GM19452 (cell line): ENCODE measurements around the gene RHBDD3.

ENCODE experiments used
- ATAC-seq: cut with Tn5 transposase; IDR thresholded peaks from one replicate; pipeline ENCODE4 v1.9.1; 2021; ENCODE audit not compliant: unreplicated experiment

The RHBDD3 gene

DNA sequence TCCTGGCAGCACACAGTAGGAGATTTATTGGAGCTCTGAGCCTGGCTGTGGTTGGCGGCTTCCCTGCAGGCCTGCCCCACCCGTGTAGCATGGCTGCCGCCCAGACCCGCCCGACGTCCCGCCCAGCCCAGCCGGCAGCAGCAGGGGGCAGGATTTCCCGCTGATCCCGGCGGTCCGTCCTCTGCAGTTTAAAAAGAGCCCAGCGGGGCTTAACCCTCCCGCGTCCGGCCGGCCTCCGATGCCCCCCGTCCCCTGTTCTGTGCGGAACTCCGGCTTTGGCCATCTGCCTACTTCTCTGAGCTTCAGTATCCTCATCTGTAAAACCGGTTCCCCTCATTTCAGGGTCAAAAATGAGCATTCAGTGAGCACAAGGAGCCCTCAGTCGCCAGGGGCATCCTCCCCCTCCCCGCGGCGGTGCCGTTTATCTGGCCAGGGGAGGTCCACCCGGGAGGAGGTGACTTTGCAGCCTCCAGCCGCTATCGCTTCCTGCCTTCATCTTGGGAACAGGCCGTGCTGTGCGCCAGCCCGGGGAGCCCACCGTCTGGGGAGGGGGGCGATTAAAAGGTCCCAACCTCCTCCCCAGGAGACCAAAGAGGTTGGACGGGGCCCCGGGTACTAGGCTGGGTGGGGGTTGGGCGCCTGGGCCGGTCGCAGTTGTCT lies 38.5 kb upstream of the RHBDD3 start, which contains the start of gene GAS2L1:
GAS2L1 (plus strand) TSS at position 476 of the 660 bp plus-strand sequence. CDS start 1,456 bp downstream, outside the sequence.
- no peak for ATAC-seq

DNA sequence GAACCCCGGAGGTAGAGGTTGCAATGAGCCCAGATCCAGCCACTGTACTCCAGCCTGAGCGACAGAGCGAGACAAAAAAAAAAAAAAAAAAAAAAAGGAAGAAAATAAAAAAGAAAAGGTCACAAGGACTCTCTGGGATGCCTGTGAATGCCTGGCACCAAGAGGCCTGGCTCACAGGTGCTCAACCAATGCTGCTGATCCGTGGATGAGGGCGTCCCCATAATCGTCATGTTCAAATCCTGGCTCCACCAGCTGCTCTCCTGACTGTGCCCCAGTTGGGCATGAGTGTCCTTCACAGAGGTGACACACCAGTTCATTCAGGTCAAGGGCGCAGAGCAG lies 38.0 kb upstream of the RHBDD3 start:
- no peak for ATAC-seq

DNA sequence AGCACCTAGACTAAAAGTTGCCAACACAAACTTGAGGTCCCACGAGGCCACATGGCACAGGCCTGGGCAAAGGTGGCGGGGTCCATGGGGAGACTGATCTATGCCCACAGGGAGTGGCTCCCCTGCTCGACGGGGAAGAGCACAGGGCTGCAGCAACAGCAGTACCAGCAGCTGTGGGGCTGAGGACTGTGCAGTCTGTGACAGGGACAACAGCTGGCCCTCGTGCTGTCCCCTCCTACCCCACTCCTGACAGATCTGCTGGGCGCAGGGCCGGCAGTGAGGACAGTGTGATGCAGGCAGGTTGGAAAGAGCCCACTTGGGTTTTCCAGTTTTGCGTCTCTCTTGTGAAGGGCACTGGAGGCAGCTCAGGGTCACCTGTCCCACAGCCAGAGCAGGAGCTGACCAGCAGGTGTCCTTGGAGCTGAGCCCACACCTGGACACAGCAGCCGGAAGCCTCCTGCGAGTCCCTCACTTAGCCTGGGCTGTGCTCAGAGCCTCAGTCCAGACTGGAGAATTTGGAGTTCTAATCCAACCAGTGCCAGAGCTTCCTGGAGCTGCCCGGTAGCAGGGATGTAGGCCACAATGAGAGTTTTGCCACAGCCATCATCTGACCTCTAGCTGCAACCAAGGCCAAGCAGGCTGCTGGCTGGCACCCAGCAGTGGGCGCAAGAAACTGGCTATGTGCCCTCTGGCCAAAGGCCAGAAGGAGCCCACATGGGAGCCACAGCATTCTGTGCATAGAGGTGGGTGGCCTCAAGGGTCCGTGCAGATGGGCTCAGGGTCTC lies 35.1 kb upstream of the RHBDD3 start:
- ATAC-seq, result no peak

DNA sequence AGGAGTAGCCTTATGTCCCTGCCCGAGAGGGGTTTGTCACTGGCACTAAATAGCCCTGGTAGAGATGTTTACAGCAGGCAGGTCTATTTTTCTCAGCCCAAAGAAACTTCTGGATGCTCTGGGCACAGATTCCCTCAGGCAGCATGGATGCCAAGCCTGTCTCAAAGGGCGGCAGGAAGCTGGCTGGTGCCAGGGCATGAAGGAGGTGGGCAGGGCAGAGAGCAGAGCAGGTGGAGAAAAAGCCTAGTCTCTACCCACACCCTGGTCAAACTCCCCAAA lies 34.6 kb upstream of the RHBDD3 start:
- ATAC-seq, result no peak

DNA sequence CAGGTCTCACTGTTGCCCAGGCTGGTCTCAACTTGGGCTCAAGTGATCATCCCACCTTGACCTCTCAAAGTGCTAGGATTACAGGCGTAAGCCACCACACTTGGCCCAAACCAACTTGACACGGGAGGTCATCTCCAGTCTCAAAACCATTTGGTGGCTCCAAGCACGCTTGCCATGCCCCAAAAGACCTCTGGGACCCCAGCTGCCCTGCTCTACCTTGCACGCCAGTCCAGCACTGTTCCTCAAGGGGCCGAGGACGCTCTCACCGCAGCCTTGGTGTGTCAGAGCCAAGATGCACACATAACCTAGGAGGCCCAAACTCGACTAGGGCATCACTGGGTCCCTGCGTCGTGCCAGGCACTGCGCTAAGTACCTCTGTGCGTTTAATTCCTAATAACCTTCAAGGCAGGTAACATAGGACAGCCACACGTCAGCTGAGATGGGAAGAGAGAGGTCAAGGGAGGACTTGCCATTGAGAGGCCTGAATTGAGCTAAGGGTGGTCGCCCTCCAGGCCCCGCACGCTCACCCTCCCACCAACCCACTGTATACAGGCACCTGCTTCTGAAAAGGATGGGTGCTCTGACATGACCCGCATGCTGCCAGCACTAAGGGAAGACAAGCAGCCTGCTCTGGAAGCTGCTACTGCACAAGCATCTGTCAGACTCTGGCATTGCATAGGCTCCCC lies 34.1 kb upstream of the RHBDD3 start:
- no peak for ATAC-seq

DNA sequence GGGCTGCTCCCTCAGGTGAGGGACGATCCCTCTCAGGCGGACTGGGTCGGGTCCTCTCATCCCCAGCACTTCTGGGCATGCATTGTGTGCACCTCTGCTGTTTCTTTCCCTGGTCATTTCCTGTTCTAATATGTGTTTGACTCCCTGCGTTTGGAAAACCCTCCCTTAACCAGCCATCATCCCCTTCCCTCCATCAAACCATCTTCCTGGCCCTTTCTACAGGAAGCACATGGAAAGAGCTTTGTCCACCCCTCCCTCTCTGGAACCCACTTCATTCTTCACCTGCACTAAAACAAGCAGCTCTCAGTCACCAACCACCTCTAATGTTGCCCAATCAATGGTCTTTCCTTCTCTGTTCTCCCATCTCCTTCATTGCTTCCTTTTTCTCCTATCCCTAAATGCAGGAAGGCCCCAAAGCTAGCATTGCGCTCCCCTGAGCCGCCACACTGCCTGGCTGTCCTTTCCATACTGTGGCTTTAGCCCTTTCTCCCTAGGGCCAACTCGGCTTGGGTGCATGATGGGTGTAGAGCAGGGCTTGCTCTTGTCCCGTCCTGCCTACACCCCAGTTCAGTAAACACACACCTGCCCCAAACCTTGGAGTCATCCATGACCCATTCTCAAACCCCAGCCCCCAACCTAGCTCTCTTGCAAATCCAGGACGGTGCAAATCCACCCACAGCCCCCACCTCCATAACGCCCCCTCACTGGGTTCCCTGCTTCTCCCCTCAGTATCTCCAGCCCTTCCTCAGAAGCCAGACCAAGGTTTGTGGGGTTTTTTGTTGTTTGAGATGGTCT lies 33.2 kb upstream of the RHBDD3 start:
- ATAC-seq, result no peak

DNA sequence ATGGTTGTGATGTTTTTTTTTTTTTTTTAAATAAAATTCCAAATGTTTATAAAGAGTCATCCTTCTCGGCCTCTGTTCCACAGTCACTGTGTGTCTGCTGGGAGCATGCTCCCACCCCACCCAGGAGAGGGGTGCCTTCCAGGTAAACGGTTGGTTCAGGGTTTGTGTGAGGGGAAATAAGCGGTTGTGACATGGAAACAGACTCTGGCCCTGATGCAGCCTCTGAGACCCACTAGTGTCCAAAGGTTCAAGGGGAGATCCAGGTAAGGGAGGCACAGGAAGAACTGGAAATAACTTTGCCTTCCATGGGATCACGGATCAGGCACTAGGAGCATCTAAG lies 32.7 kb upstream of the RHBDD3 start:
- ATAC-seq, result no peak

DNA sequence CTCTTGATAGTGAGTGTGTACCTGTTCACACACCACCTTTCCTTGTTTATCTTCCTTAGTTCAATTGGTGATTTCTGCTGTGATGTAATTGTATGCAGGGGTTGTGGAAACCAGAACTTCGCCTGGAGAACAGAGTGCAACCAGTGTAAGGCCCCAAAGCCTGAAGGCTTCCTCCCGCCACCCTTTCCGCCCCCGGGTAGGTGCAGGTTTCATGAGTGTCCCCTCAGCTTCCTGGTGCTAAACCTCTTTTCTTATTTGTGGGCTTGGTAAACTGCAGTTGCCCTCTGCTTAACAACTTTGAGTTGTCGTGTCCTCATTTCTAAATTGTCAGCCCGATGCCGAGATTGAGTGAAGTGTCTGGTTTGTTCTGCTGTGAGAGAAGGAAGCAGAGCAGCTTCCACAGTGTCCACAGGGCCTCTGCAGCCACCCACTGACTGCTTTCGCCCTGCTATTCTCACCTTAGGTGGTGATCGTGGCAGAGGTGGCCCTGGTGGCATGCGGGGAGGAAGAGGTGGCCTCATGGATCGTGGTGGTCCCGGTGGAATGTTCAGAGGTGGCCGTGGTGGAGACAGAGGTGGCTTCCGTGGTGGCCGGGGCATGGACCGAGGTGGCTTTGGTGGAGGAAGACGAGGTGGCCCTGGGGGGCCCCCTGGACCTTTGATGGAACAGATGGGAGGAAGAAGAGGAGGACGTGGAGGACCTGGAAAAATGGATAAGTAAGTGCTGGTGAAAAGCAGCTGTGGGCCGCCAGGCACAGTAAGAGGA lies 31.5 kb upstream of the RHBDD3 start:
- no peak for ATAC-seq

DNA sequence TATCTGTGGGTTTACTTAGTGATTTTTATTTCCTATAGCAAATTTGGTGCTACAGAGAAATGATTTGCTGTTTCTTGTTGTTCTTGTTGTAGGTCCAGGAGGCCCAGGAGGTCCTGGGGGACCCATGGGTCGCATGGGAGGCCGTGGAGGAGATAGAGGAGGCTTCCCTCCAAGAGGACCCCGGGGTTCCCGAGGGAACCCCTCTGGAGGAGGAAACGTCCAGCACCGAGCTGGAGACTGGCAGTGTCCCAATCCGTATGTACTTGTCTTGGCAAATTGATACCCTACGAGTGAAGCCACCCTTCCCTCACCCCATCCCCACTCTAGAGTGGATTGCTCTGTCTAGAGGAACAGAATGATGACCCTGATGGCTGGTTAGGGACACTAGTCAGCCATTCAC lies 30.9 kb upstream of the RHBDD3 start:
- ATAC-seq, result no peak

DNA sequence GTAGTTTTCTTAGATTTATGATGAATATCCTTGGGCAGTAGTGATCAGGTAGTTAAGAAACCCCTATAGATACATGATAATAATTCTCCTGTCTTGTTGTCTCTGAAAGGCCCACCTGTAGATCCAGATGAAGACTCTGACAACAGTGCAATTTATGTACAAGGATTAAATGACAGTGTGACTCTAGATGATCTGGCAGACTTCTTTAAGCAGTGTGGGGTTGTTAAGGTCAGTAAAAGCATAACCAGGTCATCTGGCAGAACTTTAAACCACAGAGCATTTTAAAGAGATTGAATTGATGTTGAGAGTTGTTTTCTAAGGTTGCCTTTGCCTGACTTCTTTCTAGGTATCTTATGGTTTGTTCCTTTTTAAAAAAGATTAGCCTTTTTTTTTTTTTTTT lies 24.6 kb upstream of the RHBDD3 start:
- ATAC-seq, result no peak

DNA sequence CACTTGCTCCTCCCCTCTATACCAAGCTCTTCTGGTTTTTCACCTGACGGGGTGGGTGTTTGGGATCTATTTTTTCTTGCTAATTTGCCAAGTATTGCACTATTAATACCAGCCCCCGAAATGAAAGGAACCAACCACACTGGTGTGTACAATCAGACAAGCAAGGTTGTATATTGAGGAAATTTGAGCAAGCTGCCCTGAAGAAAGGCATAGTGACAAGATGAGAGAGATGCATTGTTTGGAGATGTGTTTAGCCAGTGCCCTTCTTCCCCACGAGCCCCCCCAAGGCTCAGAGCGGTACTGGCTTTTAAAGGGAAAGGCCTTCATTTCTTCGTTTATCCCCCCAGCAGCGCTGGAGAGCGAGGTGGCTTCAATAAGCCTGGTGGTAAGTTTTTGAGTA lies 23.4 kb upstream of the RHBDD3 start:
- ATAC-seq, result no peak

DNA sequence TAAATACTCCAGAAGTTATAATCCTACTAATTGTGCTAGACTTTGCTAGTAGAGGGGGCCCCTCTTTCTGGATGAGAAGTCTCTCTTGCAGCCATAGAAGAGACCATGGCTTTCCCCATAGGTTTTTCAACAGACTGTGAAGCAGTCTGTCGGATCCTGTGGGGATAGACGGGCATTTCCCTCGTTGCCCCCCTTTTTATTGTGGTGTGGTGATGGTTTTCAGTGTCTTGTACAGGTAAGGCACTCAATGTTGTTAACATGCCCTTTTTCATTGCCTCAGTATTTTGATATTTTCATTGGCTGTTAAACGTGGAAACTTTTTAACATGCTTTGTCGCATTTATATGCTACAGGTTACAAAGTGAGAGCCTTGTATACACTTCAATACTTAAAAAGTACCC lies 22.3 kb upstream of the RHBDD3 start:
- no peak for ATAC-seq

DNA sequence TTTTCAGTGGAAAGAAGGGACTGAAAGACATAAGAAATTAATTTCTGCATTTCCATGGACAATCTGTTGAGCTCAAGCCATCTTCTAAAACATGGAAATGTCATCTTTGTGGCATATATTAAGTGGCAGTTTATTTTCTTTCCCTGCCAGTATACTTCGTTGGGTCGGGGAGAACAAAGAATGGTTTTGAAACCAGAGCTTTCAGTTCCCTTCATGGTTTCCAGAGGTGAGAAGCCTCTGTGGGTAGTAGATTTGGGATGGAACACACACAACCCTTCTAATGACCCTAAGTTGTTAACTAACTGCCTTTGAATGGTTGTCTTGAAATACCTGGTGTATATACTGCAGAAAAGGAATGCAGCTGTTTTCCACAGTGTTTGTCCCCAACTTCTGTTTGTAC lies 21.1 kb upstream of the RHBDD3 start:
- ATAC-seq, result no peak

DNA sequence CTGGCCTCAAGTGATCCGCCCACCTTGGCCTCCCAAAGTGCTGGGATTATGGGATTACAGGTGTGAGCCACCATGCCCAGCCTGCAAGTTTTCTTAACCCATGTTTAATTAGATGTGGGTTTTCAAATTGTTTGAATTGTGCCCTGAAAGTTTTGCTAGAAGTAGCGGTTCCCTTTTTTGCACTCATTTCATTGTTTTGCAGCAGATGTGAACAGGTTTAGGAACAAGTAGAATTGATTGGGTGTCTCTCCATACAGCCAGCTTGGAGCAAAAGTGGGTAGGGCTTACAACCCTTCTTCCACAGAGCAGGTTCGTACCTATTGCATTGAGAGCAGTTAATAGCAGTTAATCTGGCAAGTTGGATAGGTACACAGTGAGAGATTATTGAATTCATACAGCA lies 16.4 kb upstream of the RHBDD3 start:
- no peak for ATAC-seq

DNA sequence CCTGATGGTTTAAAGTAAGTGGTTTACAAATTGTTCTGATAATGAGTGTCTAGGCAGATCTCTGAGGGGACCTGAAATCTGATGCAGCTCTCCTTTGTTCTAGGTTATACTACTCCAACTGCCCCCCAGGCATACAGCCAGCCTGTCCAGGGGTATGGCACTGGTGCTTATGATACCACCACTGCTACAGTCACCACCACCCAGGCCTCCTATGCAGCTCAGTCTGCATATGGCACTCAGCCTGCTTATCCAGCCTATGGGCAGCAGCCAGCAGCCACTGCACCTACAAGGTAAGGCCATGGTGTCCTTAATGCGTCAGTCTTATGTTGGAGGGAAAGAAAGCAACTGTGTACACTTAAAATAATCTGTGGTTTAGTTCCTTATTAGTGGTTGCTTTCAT lies 10.1 kb upstream of the RHBDD3 start:
- no peak for ATAC-seq

DNA sequence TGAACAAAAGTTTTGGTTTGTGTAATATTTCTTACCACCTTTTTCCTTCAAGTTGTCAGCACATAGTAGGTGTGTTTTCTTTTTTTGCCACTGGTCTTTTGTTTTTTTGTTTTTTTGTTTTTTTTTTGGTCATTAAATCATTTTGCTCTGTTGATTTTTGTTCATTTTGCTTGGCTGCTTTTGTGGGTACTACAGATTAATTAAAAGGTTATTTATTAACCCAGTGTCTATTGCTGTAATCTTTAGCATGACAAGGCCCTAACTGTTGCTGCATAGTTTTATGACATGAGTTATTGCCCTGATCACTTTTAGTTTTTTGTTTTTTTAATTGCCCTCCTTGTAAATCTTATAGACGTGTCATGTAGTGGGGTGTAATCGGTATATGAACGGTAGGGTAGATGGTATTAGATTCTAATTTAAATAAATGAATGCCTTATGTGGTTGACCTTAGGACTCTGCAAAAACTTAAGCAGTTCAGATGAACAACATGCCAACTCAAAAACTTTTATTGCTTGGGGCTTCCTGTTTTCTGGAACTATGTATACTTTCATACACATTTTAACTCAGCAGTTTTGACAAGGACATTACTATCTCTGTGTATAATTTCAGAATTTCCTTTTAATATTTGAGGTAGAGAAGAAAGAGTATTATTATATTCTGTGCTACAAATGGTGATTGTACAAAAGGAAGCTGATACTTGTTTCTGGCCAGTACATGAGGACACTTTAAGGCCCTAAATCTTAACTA lies 8.2 kb upstream of the RHBDD3 start:
- ATAC-seq, result no peak

DNA sequence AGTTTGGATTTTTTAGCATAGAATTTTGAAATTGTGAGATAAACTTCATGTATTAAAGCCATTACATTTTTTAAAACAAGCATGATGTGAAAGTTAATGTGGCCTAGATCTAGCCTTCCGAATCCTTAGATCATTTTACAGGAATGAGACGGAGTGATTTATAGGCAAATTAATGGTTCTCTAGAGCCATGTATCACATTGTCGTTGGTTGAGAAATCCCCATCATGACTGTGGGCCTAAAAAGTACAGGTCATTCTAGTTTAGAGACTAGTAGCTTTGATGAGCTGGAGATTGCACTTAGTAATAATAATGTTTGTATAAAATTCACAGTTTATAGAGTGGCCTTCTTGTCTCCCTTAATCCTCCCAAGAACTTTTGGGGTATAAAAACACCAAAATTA lies 7.4 kb upstream of the RHBDD3 start:
- ATAC-seq, result no peak

DNA sequence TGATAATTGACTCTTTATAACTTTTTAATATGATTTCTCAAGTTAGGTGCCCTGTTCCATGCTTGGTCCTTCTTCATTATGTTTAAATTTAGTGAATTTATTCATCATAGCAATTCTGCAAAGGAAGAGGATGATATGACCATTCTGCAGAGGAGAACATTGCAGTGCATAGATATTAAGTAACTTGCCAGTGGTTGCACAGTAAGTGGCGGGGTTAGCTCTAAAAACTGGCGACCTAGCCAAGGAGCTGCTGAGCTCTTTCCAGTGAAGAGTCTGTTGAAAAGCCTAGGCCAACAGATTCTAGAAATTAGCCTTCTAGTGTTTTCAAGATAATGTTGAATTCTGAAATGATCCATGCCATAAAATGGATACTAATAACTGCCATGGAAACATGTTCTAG lies 4.8 kb upstream of the RHBDD3 start:
- ATAC-seq, result no peak

DNA sequence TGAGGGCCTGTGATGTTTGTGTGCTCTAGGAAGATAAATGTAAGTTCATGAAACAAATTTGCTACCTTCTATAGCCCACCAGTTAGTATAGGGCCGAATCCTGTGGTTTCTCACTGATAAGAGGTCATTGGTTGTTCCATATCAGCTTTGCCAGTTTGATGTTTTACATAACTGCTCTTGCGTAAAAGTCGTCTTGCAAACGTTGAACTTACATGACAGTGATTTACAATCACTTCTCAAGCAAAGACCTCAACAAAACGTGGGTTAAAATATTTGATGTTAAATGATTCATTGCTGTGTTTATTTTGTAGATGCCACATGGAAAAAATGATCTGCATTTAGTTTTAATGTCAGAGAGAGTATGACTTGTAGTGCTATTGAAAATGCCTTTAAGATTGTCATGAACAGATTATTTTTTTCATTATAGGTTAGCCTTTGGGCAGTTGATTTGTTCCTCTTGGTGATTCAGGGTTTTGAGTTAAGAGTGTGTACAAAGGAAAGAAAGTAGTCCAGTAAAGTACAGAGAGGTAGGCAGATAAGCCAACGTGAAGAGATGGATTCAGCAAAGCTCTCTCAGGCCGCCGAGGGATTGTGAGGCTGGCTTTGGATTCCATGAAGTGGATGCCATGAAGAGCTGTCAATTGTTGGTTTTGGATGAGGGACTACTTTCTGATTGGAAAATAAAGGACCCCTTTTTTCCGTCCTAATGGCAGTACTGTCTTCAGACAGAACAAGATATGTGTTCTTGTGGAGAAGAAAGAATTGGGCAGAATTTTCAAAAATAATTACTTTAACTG lies 2.9 kb upstream of the RHBDD3 start:
- ATAC-seq, result no peak
